ENCODE data around the gene PYDC1.
"Not testable (repeated sequence)": the region's sequence is repeated elsewhere in the genome, so short reads cannot be mapped to it uniquely, and the experiment has no call there.

PYDC1 gene

DNA sequence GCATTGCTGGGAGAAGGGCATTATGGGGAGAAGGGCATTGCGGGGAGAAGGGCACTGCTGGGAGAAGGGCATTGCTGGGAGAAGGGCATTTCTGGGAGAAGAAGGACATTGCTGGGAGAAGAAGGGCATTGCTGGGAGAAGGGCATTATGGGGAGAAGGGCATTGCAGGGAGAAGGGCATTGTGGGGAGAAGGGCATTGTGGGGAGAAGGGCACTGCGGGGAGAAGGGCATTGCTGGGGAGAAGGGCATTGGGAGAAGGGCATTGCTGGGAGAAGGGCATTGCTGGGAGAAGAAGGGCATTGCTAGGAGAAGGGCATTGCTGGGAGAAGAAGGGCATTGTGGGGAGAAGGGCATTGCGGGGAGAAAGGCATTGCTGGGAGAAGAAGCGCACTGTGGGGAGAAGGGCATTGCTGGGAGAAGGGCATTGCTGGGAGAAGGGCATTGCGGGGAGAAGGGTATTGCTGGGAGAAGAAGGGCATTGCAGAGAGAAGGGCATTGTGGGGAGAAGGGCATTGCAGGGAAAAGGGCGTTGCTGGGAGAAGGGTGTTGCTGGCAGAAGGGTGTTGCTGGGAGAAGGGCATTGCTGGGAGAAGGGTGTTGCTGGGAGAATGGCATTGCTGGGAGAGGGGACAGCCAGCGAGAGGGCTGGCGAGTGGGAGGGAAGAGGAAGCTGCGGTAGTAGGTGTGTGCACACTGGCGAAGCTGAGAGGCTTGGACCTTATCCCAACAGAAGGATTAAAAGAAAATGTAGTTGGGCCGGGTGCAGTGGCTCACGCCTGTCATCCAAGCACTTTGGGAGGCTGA lies 4.6 kb upstream of the PYDC1 start:
- DNase-seq: no peak

DNA sequence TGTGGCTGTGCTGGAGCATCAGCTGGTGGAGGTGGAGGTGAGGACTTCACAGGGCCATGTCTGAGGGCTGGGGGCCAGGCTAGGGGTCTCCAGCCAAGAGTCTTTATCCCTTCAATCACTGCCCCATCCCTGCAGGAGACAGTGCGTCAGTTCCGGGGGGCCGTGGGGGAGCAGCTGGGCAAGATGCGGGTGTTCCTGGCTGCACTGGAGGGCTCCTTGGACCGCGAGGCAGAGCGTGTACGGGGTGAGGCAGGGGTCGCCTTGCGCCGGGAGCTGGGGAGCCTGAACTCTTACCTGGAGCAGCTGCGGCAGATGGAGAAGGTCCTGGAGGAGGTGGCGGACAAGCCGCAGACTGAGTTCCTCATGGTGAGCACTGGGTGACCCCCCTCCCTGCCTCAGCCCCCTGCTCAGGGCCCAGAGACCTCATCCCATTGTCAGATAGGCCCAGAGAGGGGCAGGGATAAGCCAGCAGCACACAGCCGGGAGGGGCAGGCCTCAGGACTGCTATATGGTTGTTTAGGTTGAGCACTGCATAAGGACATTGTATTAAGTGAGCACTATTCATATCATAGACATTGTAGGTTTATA lies 2.3 kb upstream of the PYDC1 start:
- no peak for DNase-seq

DNA sequence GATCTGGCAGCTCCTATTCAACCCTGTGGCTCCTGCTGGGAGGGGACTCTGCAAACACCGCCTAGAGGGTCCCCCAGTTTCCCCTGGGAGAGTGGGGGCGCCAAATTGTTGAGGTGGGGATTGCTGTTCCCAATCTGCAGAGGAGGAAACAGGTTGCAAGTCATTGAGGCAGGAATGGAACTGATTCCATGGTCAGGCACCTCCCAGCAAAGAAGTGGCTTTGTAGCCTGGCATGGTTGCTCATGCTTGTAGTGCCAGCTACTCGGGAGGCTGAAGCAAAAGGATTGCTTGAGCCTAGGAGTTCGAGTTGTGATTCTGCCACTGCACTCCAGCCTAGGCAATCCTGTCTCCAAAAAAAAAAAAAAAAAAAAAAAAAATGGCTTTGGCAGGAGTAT lies 198 bp upstream of the PYDC1 start:
- DNase-seq: no peak

DNA sequence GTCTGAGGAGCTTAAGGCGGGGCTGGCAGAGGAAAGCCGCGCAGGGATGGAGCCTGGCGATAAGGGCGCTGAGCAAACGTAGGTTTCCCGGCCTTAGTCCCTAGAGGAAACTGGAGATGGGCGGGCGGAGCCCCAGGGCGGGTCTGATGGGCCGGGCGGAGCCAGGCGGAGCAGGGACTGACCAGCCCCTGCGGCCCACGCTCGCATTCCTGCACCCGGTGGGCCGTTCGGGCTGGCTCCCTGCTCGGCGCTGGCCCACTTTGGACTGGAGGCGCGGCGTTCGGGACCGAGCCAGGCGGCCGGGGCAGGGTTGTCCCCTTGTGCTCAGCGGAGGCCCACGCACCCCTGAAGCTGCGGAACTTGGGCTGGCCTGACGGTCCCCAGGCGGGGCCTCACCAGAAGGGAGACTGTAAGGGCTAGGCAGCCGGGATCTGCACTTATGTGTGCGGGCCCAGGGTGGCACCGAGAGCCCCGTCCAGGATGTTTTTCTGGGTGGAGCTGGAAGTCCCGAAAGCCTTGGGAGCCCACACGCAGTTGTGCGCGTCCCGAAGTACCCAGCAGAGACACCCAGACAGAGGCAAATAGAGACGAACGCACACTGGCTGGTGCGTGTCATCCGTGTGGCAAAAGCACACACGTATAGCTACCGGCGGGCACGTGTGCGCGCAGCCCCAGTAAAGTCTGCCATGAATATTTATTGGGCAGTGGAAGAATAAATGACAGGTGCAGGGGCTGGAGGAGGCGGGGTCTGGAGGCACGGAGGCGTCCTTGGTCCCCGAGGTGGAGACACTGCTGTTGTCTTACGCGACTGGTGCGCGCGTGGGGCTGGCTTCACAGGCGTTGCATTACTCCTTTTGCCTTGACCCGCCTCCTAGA lies 1.4 kb downstream of the PYDC1 start:
- DNase-seq: no peak

DNA sequence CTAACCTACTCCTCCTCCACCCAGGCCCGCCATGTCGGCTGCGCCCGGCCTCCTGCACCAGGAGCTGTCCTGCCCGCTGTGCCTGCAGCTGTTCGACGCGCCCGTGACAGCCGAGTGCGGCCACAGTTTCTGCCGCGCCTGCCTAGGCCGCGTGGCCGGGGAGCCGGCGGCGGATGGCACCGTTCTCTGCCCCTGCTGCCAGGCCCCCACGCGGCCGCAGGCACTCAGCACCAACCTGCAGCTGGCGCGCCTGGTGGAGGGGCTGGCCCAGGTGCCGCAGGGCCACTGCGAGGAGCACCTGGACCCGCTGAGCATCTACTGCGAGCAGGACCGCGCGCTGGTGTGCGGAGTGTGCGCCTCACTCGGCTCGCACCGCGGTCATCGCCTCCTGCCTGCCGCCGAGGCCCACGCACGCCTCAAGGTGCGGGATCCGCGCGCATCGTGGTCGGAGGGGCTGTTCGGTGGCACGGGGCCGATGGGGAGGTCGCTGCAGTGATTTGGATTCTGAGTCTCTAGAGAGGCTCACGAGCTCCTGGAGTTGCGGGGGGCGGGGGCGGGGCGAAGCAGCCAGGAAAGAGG lies 2.1 kb downstream of the PYDC1 start:
- no peak for DNase-seq

DNA sequence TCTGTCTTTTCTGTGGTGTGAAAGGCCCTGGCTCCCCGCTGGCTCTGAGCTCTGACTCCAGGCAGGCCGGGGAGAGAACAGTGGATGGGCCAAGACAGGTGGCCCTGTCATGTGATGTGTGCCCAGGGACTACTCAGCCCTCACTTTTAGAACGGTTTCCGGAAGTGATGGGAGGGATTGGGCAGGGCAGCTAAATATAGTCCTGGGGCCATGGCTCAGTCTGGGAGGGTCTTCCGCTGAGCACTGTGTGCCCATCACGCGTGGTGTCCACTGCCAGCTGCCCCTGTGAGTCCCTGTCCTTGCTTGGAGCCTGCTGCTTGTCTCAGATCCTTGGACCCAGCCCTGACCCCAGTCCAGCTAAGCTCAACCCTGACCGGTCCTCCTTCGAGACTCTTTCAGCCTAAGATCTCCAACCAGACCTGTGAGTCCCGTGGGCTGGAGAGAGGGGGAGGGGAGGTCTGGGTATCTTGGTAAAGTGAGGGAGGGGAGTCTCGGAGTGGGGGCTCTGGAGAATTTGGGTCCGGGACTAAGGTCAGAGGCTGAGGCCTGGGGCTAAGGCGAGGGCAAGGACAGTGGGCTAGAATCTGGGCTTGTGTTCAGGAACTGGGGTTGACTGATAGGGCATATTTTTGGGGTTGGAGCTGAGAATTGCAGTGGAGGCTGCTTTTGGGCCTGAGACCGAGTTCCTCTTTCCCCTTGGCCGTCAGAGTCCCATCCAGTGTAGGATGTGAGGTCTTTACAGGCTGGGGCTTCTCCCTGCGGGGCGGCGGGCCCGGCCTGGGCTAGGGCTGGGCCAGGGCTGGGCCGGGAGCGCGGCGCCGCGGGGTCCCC lies 2.8 kb downstream of the PYDC1 start, which contains the start of gene TRIM72:
Gene TRIM72, plus strand, starts transcription at position 243 of the 831 bp plus-strand sequence. CDS start 620 bp downstream, outside the sequence.
- no peak for DNase-seq

DNA sequence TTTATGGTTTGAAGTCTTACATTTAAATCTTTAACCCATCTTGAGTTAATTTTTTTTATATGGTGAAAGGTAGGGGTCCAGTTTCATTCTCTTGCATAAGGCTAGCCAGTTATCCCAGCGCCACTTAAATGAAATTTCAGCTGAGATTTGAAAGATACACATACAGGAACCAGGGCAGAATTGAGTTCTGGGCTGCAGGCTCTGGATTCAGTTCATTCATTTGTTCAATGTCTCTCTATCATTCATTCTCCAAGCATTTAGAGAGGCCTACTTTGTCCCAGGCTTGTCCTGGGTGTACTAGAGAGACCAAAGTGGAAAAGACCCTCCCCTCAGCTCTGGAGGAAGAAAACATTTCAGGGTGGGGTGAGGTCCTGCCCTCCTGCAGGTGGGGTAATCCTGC lies 3.6 kb downstream of the PYDC1 start:
- no peak for DNase-seq

DNA sequence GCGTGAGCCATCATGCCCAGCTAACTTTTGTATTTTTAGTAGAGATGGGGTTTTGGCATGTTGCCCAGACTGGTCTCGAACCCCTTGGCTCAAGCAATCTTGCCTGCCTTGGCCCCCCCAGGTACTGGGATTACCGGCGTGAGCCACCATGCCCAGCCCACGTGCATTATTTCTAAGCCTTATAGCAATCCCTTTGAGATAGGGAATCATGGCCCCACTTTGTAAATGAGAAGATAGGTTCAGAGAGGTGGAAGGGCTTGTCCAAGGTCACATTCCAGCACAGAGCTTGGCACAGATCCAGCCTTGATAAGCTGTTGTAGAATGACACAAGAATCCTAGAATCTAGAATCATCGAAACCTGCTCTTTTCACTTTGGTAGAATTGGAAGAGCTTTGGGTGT lies 10.2 kb downstream of the PYDC1 start:
- DNase-seq: no peak

DNA sequence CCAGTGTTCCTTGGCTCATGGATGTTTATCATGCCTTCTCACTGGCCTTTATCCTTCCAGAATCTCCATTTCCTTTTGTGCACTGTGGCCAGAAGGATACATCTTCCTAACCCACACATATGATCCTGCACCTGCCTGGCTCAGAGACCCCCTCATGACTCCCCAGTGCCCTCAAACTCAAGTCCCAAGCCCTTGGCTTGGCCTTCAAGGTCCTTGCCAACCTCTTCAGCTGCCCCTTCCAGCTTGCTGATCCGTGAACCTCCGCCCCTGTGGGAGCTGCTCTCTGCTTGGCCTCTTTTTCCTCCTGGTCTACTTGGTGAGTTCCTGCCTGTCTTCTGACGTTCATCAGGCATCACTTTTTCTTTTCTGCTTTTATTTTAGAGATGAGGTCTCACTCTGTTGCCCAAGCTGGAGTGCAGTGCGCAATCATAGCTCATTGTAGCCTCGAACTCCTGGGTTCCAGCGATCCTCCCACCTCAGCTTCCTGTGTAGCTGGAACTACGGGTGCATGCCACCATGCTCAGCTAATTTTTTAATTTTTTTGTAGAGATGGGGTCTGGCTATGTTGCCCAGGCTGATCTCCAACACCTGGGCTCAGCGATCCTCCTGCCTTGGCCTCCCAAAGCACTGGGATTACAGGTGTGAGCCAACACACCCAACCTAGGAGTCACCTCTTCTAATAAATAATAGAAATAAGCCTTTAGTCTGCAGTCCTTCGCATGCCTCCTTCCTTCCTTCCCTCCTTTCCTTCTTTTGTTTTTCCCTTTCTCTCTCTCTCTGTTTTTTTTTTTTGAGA lies 11.9 kb downstream of the PYDC1 start:
- no peak for DNase-seq

DNA sequence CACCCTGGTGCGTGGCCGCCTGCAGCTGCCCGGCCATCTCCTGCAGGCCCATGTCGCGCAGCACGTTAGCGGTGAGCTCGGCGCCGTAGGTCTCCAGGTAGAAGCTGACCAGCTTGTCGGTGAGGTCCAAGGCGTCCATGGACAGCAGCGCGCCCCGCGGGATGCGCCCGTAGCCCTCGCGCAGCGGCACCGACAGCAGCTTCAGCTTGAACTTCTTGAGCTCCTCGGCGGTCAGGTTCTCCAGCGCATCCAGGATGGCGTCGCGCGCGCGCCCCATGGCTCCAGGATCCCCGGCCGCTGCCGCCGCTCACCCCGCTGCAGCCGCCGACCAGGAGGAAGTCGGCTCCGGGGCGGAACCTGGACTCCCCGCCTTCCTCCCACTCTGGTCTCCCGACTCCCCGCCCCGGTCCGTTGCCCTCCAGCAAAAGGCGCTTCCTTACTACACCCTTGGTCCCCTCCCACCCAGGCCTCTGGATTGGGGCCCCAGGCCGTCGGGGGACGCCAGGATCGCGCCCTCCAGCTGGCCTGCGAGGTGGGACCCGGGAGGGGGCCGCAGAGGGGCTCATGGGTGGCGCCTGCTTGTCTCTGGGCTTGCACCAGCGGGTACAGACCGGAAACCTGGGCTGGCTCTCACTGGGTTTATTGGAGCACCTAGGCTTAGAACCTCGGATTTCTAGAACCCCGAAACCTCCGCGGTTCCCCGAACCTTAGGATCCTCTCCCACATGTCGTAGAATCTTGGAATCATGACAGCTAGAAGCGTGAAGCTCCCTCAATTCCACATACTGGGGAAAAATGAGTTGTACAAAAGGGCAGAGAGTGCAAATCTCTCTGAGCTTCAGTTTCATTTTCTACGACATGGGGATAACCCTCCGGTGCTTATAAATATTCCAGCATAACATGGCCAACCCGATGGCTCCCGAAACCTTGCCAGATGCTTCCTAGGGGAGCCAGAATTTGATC lies 14.2 kb downstream of the PYDC1 start, which contains the start of gene PYCARD:
Gene PYCARD, minus strand, starts transcription at position 347 of the 962 bp plus-strand sequence. Its CDS starts 70 bp downstream, at position 277.
- no peak for DNase-seq

DNA sequence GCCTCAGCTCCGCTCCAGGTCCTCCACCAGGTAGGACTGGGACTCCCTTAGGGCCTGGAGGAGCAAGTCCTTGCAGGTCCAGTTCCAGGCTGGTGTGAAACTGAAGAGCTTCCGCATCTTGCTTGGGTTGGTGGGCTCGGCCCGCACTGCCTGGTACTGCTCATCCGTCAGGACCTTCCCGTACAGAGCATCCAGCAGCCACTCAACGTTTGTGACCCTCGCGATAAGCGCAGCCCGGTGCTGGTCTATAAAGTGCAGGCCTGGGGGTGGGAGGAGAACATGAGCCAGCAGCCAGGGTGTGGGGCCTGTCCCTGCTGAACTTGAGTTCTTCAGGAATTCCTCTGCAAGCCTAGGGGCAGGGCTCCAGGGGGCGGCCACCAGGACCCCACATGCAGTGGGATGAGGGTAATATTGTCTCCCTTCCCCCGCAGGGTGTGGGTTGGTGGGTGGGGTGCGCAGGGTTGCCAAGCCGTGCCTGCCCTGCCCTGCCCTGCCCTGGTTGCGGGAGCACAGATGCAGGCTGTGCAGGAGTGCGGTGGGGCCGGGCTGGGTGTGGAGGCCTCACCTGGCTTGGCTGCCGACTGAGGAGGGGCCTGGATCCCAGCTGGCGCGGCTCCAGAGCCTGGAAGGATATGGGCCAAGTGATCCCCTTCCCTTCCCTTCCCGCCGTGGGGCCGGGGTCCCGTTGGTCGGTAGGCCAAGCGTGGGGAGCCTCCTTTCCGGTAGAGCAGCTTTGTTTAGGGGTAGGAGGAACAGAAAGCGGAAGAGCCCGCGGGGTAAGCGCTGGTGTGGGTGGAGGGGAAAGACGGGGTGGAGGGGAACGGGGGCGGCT lies 15.1 kb downstream of the PYDC1 start:
- DNase-seq: no peak

DNA sequence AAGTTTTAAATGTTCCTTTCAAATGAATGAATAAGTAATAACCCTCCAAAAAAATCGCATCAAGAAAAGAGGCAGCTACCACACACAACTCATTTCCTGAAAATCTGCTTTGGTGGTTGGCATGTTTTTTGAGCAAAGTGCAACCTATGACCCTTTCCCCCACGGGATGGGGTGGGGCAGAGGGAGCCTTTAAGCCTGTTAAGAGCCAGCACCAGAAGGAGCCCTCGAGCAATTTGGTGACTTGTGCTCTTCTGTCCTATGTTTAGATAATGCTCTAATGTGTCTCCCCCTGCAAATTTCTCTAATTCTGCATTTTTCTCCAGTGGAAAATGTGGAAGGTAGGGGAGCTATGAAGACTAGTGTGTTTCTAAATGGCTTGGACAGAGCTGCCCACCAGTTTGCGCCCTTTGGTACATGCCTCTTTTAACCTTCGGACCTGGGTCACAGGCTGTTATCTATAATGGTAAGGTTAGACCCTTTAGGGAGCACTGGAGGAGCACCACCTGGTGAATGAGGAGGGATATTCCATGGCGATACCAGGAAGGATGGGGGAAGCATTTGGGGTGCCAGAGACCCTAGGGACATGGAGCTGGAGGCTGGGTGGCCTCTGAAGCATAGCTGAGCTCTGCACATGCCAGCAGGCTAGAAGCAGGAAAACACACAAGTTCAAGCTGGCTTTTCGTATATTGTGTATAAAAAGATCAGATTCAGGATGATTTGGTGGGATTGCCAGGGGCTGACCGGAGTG lies 15.9 kb downstream of the PYDC1 start:
- no peak for DNase-seq

DNA sequence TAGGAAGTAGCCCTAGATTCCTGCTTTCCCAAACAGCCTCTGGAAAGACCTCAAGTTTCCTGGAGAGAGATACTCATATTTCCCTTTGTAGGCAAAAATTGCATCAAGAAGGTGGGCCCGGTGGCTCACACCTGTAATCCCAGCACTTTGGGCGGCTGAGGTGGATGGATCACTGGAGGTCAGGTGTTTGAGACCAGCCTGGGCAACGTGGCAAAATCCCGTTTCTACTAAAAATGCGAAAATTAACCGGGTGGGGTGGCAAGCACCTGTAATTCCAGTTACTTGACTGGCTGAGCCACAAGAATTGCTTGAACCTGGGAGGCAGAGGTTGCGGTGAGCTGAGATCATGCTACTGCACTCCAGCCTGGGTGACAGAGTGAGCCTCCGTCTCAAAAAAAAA lies 16.8 kb downstream of the PYDC1 start:
- not testable (repeated sequence) for DNase-seq

DNA sequence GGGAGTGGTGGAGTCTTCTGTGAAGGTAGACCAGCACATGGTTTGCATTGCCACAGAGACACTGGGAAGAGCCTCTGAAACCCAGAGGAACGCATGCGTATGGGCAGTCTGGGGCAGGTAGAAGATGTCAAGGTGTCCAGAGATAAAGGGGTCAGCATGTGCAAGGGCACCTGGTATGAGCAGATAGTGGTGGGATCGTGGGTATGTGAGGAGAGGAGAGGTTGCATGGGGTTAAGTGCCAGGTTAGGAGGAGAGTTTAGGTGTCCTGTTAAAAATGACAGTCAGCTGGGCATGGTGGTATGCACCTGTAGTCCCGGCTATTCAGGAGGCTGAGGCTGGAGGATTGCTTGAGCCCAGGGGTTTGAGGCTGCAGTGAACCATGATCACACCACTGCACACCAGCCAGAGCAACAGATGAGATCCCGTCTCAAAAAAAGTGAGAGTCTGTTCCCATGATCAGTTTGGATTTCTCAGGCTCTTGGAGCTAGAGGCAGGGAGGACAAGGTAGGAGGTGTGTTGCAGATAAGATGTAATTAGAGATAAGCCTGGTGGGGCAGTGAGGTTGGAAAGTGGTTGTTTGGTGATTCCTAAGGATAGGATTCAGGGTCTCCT lies 17.4 kb downstream of the PYDC1 start:
- DNase-seq: no peak

DNA sequence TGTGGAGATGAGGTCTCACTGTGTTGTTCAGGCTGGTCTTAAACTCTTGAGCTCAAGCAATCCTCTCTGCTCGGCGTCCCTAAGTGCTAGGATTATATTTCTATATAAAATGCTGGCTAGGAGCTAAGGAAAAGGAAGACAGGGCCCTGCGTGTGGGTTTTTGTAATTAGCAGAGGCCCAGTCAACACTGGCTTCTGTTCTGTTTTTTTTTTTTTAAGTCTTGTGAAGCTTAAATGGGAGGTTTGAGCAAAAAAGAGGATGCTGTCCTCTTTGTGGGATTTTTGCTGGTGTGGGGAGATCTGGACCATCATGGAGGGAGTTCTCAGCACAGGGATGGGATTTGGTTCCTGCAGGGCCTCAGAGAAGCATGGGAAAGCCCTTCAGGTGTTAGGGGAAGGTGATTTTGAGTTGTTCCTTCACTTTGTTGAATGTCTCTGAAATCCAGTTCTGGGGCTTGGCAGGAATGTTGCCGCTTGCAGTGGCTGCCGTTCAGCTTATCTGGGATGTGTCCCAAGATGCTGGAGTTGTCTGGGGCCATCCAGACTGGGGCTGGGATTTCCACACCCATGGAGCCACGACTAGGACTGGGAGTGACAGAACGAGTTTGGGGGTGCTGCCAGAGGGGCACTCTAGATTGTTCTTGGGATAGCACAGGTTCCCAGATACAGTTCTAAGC lies 18.6 kb downstream of the PYDC1 start:
- DNase-seq: no peak

DNA sequence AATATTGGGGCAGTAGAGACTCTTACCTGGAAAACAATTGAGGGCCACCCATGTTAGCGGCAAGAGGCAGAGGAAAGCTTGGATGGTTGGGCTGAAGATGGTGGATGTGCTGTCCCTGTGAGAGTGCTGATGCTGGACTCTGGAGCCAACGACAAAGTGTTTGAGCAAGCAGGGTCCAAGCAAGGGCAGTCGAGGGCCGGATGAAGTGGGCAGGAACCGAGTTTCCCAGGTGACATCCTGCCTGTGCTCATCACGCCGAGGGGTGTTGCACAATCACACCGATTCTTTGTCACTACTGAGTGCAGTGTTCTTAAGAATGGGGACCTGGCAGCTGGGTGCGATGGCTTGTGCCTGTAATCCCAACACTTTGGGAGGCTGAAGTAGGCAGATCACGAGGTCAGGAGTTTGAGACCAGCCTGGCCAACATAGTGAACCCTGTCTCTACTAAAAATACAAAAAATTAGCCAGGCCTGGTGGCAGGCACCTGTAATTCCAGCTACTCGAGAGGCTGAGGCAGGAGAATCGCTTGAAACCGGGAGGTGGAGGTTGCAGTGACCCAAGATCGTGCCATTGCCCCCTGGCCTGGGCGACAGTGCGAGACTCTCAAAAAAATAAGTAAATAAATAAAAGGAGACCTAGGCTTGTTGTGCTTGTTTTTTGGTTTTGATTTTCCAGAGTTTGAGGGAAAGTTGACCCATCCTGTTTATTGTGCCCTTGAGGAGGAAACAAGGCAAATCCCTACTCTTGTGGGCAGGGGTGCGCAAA lies 20.4 kb downstream of the PYDC1 start:
- DNase-seq: no peak
